Lower leg skin (tissue), 3 donors: ENCODE results near the gene HNF4A.

Source experiments
- CTCF ChIP-seq, 3 donors: fragments of 450-650 bp; IDR thresholded peaks; one replicate each; pipeline ENCODE4 v1.5.1; 2016; ENCODE audit warnings: antibody characterized with exemption in 3 of 3, mild to moderate bottlenecking in 3 of 3, moderate library complexity in 2 of 3
- POLR2A ChIP-seq, 2 donors: fragments of 450-650 bp; IDR thresholded peaks; one replicate each; pipeline ENCODE4 v1.6.1; 2016 to 2017; ENCODE audit warnings: antibody characterized with exemption in 2 of 2, mild to moderate bottlenecking in 1 of 2, moderate library complexity in 1 of 2

GRCh38 chr20:44357020-44357419 is 1.5 kb downstream of the HNF4A start:
- TF ChIP-seq POLR2A (IDR thresholded peaks at IDR 0.05): no peak
- no peak for TF ChIP-seq CTCF (IDR thresholded peaks at IDR 0.05)
